GM23248 (cell line): ENCODE data around the gene EEF1A2. TPM values are rescaled to one million over a fixed set of nuclear protein-coding genes. Genes with fewer than 3 reads are reported as not detected.

Experiments
- DNase-seq: peaks from one replicate; pipeline ENCODE4 v3.0.0-alpha.2; 2015
- H2AFZ ChIP-seq: fragments of 200-600 bp; sonication (generic); 2 replicates; pipeline ENCODE4 v1.6.1; 2016; ENCODE audit warnings: antibody characterized with exemption
- H3F3A ChIP-seq: fragments of 200-600 bp; sonication (generic); 2 replicates; pipeline ENCODE4 v1.6.1; 2016; ENCODE audit warnings: mild to moderate bottlenecking, antibody characterized with exemption, mixed run types; ENCODE audit not compliant: insufficient read depth
- H3K27ac ChIP-seq: fragments of 200-600 bp; sonication (generic); 2 replicates; pipeline ENCODE4 v1.5.1; 2016; ENCODE audit warnings: mild to moderate bottlenecking
- H3K27me3 ChIP-seq: fragments of 200-600 bp; sonication (generic); replicated peaks from 2 replicates; pipeline ENCODE4 v1.6.1; 2016; ENCODE audit warnings: mild to moderate bottlenecking; ENCODE audit not compliant: insufficient read depth
- H3K36me3 ChIP-seq: fragments of 200-600 bp; sonication (generic); 2 replicates; pipeline ENCODE4 v1.6.1; 2016; ENCODE audit warnings: low read depth, mild to moderate bottlenecking
- H3K4me1 ChIP-seq: fragments of 200-600 bp; sonication (generic); 2 replicates; pipeline ENCODE4 v1.6.1; 2016; ENCODE audit warnings: mild to moderate bottlenecking; ENCODE audit not compliant: insufficient read depth
- H3K4me2 ChIP-seq: fragments of 200-600 bp; sonication (generic); one replicate; pipeline ENCODE4 v1.6.1; 2016; ENCODE audit warnings: mild to moderate bottlenecking; ENCODE audit not compliant: unreplicated experiment
- H3K4me3 ChIP-seq: fragments of 200-600 bp; sonication (generic); 2 replicates; pipeline ENCODE4 v1.5.1; 2016; ENCODE audit warnings: mild to moderate bottlenecking
- H3K79me2 ChIP-seq: fragments of 200-600 bp; sonication (generic); 2 replicates; pipeline ENCODE4 v1.6.1; 2016; ENCODE audit warnings: mild to moderate bottlenecking; ENCODE audit not compliant: insufficient read depth
- H3K9ac ChIP-seq: fragments of 200-600 bp; sonication (generic); 2 replicates; pipeline ENCODE4 v1.6.1; 2016; ENCODE audit warnings: mild to moderate bottlenecking
- H3K9me2 ChIP-seq: fragments of 200-600 bp; sonication (generic); 2 replicates; pipeline ENCODE4 v1.6.1; 2016; ENCODE audit warnings: mixed run types, mild to moderate bottlenecking, moderate library complexity; ENCODE audit not compliant: insufficient read depth
- H3K9me3 ChIP-seq: fragments of 200-600 bp; sonication (generic); one replicate; pipeline ENCODE4 v1.6.1; 2017; ENCODE audit warnings: low read depth
- H4K20me1 ChIP-seq: fragments of 200-600 bp; sonication (generic); 2 replicates; pipeline ENCODE4 v1.6.0; 2016; ENCODE audit not compliant: insufficient read depth
- EZH2 ChIP-seq: fragments of 200-600 bp; sonication (generic); IDR thresholded peaks from 2 replicates; pipeline ENCODE4 v1.6.1; 2018; ENCODE audit warnings: antibody characterized with exemption, mild to moderate bottlenecking; ENCODE audit not compliant: insufficient read depth, poor library complexity, severe bottlenecking
- EZH2phosphoT487 ChIP-seq: fragments of 200-600 bp; sonication (generic); IDR thresholded peaks from 2 replicates; pipeline ENCODE4 v1.6.1; 2018; ENCODE audit warnings: antibody characterized with exemption, moderate library complexity, mild to moderate bottlenecking, low read depth; ENCODE audit not compliant: insufficient read depth
- WGBS, 2 experiments: methylation state at CpG; one replicate each; pipeline ENCODE4 v1.1.6; 2015 to 2017; ENCODE audit warnings: low lambda C conversion rate in 2 of 2, low coverage in 1 of 2; ENCODE audit errors: missing lambda C conversion rate in 2 of 2; 5-methylcytosine and 5-hydroxymethylcytosine counted together
- in situ Hi-C: fragments of 300-500 bp; cut with MboI; formaldehyde crosslinking; loops from 2 replicates; pipeline ENCODE4 v1.15.0; 2020
- polyA plus RNA-seq: library from polyadenylated mRNA; unstranded; fragments of >200 nt; fragmentation: Nextera tagmentation; extraction: Ambion mirVana; gene quantifications from 2 replicates; pipeline ENCODE4 v1.2.1, GENCODE V29; 2016
- total RNA-seq: library from RNA; depleted of rRNA; stranded (reverse); fragments of >200 nt; shearing (Covaris generic); gene quantifications from 2 replicates; pipeline ENCODE4 v1.2.3, GENCODE V29; 2014

EEF1A2 gene
- total and polyA plus RNA-seq, 2 experiments from 2014 or later = 0.43 TPM; not detected in 1

- WGBS, 2 experiments = 50 to 52% methylated on average over 46 to 56 of the region's 56 CpGs
- no peaks in the 10 kb centered on the region for H3K4me1 ChIP-seq
- H3K9ac ChIP-seq = no peak overlapping the region
Observed at GRCh38 chr20:63465380-63466249, 33.3 kb downstream of the EEF1A2 start.

DNA sequence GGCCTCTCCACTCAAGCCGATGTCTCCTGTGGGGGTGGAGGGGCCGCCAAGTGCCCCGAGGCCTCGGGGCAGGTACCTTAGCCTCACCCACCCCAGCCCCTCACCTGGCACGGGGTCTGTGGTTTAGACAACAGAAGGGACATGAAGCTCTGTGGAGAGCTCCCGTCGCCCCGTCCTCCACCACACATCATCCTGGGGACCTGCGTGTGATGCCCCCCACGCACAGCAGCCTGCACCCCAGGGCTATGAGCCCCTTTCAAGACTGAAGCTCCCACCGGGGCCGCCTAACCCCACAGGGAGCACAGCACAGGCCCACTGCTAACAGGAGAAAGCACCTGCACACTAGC is 34.6 kb downstream of the EEF1A2 start:
- in situ Hi-C loops = no loop called here
- H3K79me2 ChIP-seq = no peaks in the 10 kb centered on the region
- H3K36me3 ChIP-seq = no peaks in the 10 kb centered on the region
- H3K9me3 ChIP-seq = no peaks in the 10 kb centered on the region
- no peaks in the 10 kb centered on the region for H4K20me1 ChIP-seq
- no peak overlapping the region for H3K27ac ChIP-seq
- H3K4me3 ChIP-seq = no peak overlapping the region
- peaks cover 50% of the 10 kb centered on the region for H3K27me3 ChIP-seq
- H3K9ac ChIP-seq = no peak overlapping the region
- no peaks in the 10 kb centered on the region for H3K9me2 ChIP-seq
- TF ChIP-seq EZH2phosphoT487 = no peak
- no peak for TF ChIP-seq EZH2
- H3F3A ChIP-seq = no peaks in the 10 kb centered on the region
- WGBS, 2 experiments = 62 to 67% methylated on average over 11 to 12 of the region's 12 CpGs
- no peak for DNase-seq
- H3K4me2 ChIP-seq = no peak overlapping the region
- H2AFZ ChIP-seq = no peak overlapping the region
- H3K4me1 ChIP-seq = no peaks in the 10 kb centered on the region

More at GRCh38 chr20:63465380-63466249, 33.3 kb downstream of the EEF1A2 start:
- DNase-seq = no peak
- H3K4me3 ChIP-seq = no peak overlapping the region
- H3K79me2 ChIP-seq = no peaks in the 10 kb centered on the region
- no peak overlapping the region for H2AFZ ChIP-seq
- H3F3A ChIP-seq = no peaks in the 10 kb centered on the region
- no peak for TF ChIP-seq EZH2
- TF ChIP-seq EZH2phosphoT487 = no peak
- H4K20me1 ChIP-seq = no peaks in the 10 kb centered on the region
- no peaks in the 10 kb centered on the region for H3K9me2 ChIP-seq
- no peaks in the 10 kb centered on the region for H3K9me3 ChIP-seq
- H3K4me2 ChIP-seq = no peak overlapping the region
- peaks cover 57% of the 10 kb centered on the region for H3K27me3 ChIP-seq
- no peak overlapping the region for H3K27ac ChIP-seq
- no peaks in the 10 kb centered on the region for H3K36me3 ChIP-seq
- in situ Hi-C loops = no loop called here

- no peak overlapping the region for H3K4me2 ChIP-seq
- H3F3A ChIP-seq = no peaks in the 10 kb centered on the region
- TF ChIP-seq EZH2 = no peak
- TF ChIP-seq EZH2phosphoT487 = no peak
- no peak overlapping the region for H3K27ac ChIP-seq
- H4K20me1 ChIP-seq = no peaks in the 10 kb centered on the region
- DNase-seq = peak; percentile 35
- no peaks in the 10 kb centered on the region for H3K36me3 ChIP-seq
- WGBS, 2 experiments = 12 to 18% methylated on average over 22 of the region's 22 CpGs
- H2AFZ ChIP-seq = no peak overlapping the region
- no peak overlapping the region for H3K4me3 ChIP-seq
- no peaks in the 10 kb centered on the region for H3K9me2 ChIP-seq
- no peaks in the 10 kb centered on the region for H3K4me1 ChIP-seq
- H3K79me2 ChIP-seq = no peaks in the 10 kb centered on the region
- H3K9me3 ChIP-seq = no peaks in the 10 kb centered on the region
- H3K9ac ChIP-seq = no peak overlapping the region
- in situ Hi-C loops = no loop called here
- peaks cover 44% of the 10 kb centered on the region for H3K27me3 ChIP-seq
Observed at GRCh38 chr20:63463400-63464288, 35.2 kb downstream of the EEF1A2 start.

DNA sequence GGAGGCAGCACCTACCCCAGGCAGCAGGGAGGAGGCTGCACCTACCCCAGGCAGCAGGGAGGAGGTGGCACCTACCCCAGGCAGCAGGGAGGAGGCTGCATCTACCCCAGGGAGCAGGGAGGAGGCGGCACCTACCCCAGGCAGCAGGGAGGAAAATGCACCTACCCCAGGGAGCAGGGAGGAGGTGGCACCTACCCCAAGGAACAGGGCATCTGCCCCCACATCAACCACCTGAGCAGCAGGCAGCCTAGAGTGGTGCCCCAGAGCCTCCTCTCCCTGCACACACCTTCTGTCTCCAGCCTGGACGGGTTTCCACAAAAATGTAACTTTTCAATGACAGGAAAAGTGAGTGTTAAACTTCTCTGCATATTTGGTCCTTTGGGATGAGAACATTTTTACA is 36.6 kb downstream of the EEF1A2 start:
- no peaks in the 10 kb centered on the region for H3K9me3 ChIP-seq
- H3K27ac ChIP-seq = no peak overlapping the region
- in situ Hi-C loops = no loop called here
- no peak overlapping the region for H3K4me3 ChIP-seq
- H3K4me2 ChIP-seq = no peak overlapping the region
- H3K9ac ChIP-seq = no peak overlapping the region
- 0 to 17% methylated on average over 1 to 2 of the region's 2 CpGs for WGBS, 2 experiments
- H4K20me1 ChIP-seq = no peaks in the 10 kb centered on the region
- no peak for DNase-seq
- H3K4me1 ChIP-seq = no peaks in the 10 kb centered on the region
- H3K27me3 ChIP-seq = peaks cover 37% of the 10 kb centered on the region; the same call in 1 of the 2 replicates
- no peaks in the 10 kb centered on the region for H3K9me2 ChIP-seq
- TF ChIP-seq EZH2 (no peak), EZH2phosphoT487 (no peak)
- H3K79me2 ChIP-seq = no peaks in the 10 kb centered on the region
- no peaks in the 10 kb centered on the region for H3F3A ChIP-seq
- no peak overlapping the region for H2AFZ ChIP-seq
- H3K36me3 ChIP-seq = no peaks in the 10 kb centered on the region
